GM12878 (cell line): ENCODE results near the gene TRAF7.

Experiments used
- CEBPB ChIP-seq, 2 experiments: fragments of 150-350 bp in 1 of 2; IDR thresholded peaks; 2 replicates each; pipeline ENCODE4 v1.6.1; 2012 to 2014; ENCODE audit warnings: low read depth in 2 of 2, low read length in 2 of 2, borderline replicate concordance in 1 of 2, inconsistent platforms in 1 of 2
- CHD2 ChIP-seq: IDR thresholded peaks from 2 replicates; pipeline ENCODE4 v1.6.1; 2011; ENCODE audit warnings: low read depth, low read length, improper control_type of control experiment, borderline replicate concordance
- CTCF ChIP-seq, 3 experiments: IDR thresholded peaks in 2 of 3; conservative IDR thresholded peaks in 1 of 3; 2 replicates each; pipeline ENCODE4 v1.5.1; 2011; ENCODE audit warnings: low read depth in 3 of 3, low read length in 3 of 3, mild to moderate bottlenecking in 3 of 3, control low read depth in 2 of 3, moderate library complexity in 2 of 3, inconsistent platforms in 1 of 3, mixed read lengths in 1 of 3; ENCODE audit not compliant: control insufficient read depth in 2 of 3, insufficient read depth in 1 of 3; ENCODE audit errors: extremely low read depth in 1 of 3
- EZH2 ChIP-seq: IDR thresholded peaks from 2 replicates; pipeline ENCODE4 v1.6.1; 2012; ENCODE audit warnings: low read depth, mild to moderate bottlenecking, control low read depth, inconsistent platforms, low read length, borderline replicate concordance; ENCODE audit not compliant: control insufficient read depth
- HDAC2 ChIP-seq: fragments of 200-600 bp; sonication (generic); IDR thresholded peaks from 2 replicates; pipeline ENCODE4 v1.6.1; 2017
- KAT2A ChIP-seq: conservative IDR thresholded peaks from 2 replicates; pipeline ENCODE4 v1.6.1; 2011; ENCODE audit warnings: low read depth, low read length; ENCODE audit not compliant: control insufficient read depth
- POLR2A ChIP-seq: IDR thresholded peaks from 2 replicates; pipeline ENCODE4 v1.6.1; 2011; ENCODE audit warnings: low read depth, mild to moderate bottlenecking, low read length
- REST ChIP-seq: IDR thresholded peaks from 2 replicates; pipeline ENCODE4 v1.6.1; 2012; ENCODE audit warnings: mild to moderate bottlenecking, low read depth, low read length
- SPI1 ChIP-seq: IDR thresholded peaks from 2 replicates; pipeline ENCODE4 v1.6.1; 2011; ENCODE audit warnings: low read depth, mild to moderate bottlenecking, low read length, moderate library complexity, borderline replicate concordance; ENCODE audit not compliant: insufficient read depth
- TF ChIP-seq, protein P1 (sequence below): fragments of 450-650 bp; formaldehyde crosslinking; IDR thresholded peaks from 2 replicates; pipeline ENCODE4 v1.5.0; 2022; ENCODE audit warnings: mild to moderate bottlenecking, missing genetic modification characterization
- TF ChIP-seq, protein P2 (sequence below): IDR thresholded peaks from 2 replicates; pipeline ENCODE4 v1.6.1; 2012; ENCODE audit warnings: low read length, inconsistent platforms

DNA sequence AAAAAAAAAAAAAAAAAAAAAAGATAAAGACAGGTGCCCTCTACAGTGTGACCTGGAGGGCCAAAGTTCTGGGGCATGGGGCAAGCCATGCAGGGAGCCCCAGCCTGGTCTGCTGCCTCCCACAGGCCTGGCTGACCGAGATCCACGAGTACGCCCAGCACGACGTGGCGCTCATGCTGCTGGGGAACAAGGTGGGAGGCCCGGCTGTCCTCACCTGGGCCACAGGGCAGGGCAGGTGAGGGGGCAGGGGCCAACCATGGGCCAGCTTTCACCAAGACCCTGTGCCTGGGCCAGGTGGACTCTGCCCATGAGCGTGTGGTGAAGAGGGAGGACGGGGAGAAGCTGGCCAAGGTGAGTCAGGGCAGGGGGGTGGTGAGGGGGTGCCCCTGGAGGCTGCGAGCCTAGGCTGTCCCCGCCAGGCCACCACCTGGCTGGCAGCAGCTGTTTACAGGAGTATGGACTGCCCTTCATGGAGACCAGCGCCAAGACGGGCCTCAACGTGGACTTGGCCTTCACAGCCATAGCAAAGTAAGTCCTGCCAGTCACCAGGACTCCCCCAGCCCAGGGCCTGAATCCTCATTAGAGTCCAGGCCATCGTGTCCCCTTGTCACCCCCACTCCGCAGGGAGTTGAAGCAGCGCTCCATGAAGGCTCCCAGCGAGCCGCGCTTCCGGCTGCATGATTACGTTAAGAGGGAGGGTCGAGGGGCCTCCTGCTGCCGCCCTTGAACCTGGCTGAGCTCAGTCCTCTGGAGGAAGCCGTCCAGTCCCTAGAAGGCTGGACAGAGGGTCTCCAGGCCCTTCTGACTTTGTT lies 2.7 kb upstream of the TRAF7 start:
- TF ChIP-seq SPI1 (no peak), CHD2 (no peak), KAT2A (no peak), REST (no peak), POLR2A (peak; percentile 68), CTCF (IDR thresholded peaks at IDR 0.05 in 2 of 3, conservative IDR thresholded peaks at IDR 0.05 in 1 of 3; ENCODE audit: control insufficient read depth in 2 of 3, extremely low read depth in 1 of 3, insufficient read depth in 1 of 3, low read depth in 3 of 3, low read length in 3 of 3) (peak in 2 of 3 experiments; percentile 9 to 20; a peak in 1 of 6 replicates), HDAC2 (no peak), EZH2 (no peak), CEBPB (IDR thresholded peaks at IDR 0.05; ENCODE audit: borderline replicate concordance in 1 of 2, low read depth in 2 of 2, low read length in 2 of 2) (no peak)
- TF ChIP-seq, protein P1, sequence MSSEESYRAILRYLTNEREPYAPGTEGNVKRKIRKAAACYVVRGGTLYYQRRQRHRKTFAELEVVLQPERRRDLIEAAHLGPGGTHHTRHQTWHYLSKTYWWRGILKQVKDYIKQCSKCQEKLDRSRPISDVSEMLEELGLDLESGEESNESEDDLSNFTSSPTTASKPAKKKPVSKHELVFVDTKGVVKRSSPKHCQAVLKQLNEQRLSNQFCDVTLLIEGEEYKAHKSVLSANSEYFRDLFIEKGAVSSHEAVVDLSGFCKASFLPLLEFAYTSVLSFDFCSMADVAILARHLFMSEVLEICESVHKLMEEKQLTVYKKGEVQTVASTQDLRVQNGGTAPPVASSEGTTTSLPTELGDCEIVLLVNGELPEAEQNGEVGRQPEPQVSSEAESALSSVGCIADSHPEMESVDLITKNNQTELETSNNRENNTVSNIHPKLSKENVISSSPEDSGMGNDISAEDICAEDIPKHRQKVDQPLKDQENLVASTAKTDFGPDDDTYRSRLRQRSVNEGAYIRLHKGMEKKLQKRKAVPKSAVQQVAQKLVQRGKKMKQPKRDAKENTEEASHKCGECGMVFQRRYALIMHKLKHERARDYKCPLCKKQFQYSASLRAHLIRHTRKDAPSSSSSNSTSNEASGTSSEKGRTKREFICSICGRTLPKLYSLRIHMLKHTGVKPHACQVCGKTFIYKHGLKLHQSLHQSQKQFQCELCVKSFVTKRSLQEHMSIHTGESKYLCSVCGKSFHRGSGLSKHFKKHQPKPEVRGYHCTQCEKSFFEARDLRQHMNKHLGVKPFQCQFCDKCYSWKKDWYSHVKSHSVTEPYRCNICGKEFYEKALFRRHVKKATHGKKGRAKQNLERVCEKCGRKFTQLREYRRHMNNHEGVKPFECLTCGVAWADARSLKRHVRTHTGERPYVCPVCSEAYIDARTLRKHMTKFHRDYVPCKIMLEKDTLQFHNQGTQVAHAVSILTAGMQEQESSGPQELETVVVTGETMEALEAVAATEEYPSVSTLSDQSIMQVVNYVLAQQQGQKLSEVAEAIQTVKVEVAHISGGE (CRISPR knock-in tag) = no peak
- TF ChIP-seq, protein P2, sequence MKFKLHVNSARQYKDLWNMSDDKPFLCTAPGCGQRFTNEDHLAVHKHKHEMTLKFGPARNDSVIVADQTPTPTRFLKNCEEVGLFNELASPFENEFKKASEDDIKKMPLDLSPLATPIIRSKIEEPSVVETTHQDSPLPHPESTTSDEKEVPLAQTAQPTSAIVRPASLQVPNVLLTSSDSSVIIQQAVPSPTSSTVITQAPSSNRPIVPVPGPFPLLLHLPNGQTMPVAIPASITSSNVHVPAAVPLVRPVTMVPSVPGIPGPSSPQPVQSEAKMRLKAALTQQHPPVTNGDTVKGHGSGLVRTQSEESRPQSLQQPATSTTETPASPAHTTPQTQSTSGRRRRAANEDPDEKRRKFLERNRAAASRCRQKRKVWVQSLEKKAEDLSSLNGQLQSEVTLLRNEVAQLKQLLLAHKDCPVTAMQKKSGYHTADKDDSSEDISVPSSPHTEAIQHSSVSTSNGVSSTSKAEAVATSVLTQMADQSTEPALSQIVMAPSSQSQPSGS = no peak
